Tibial nerve (tissue), 4 donors: ENCODE data around the gene SUGCT. TPM values are rescaled to one million over a fixed set of nuclear protein-coding genes. Genes with fewer than 3 reads are reported as not detected.

ENCODE experiments used
- DNase-seq, 2 donors: peaks; one replicate each; pipeline ENCODE4 v3.0.0-alpha.2; 2019; ENCODE audit warnings: low spot score in 2 of 2
- H3K27ac ChIP-seq, 4 donors: fragments of 200-600 bp; sonication (generic) in 3 of 4; one replicate each; pipeline ENCODE4 v1.5.1; 2017 to 2019; ENCODE audit warnings: mild to moderate bottlenecking in 1 of 4
- H3K27me3 ChIP-seq, 2 donors: fragments of 200-600 bp; sonication (generic) in 1 of 2; one replicate each; pipeline versions ENCODE4 v1.5.1 to v1.6.0; 2017 to 2019
- H3K36me3 ChIP-seq, 3 donors: fragments of 200-600 bp; sonication (generic); one replicate each; pipeline ENCODE4 v1.5.1; 2018 to 2019
- H3K4me1 ChIP-seq, 4 donors: fragments of 200-600 bp; sonication (generic) in 3 of 4; one replicate each; pipeline ENCODE4 v1.5.1; 2017 to 2019
- H3K4me3 ChIP-seq, 4 donors: fragments of 200-600 bp; sonication (generic) in 3 of 4; one replicate each; pipeline ENCODE4 v1.5.1; 2017 to 2019; ENCODE audit warnings: mild to moderate bottlenecking in 1 of 4, moderate library complexity in 1 of 4
- H3K9me3 ChIP-seq, 4 donors: fragments of 200-600 bp; sonication (generic) in 3 of 4; one replicate each; pipeline ENCODE4 v1.5.1; 2017 to 2019
- EP300 ChIP-seq, 2 donors: sonication (generic); formaldehyde crosslinking; IDR thresholded peaks; one replicate each; pipeline ENCODE4 v1.6.1; 2017; ENCODE audit warnings: antibody characterized with exemption in 2 of 2, mild to moderate bottlenecking in 1 of 2
- POLR2A ChIP-seq, 2 donors: fragments of 450-650 bp; IDR thresholded peaks; one replicate each; pipeline ENCODE4 v1.6.1; 2017; ENCODE audit warnings: antibody characterized with exemption in 2 of 2, mild to moderate bottlenecking in 2 of 2, moderate library complexity in 2 of 2
- WGBS, 2 donors: methylation state at CpG; one replicate each; pipeline ENCODE4 v1.1.5; 2018; 5-methylcytosine and 5-hydroxymethylcytosine counted together
- total RNA-seq, 4 donors: library from RNA; depleted of rRNA; stranded (reverse); fragments of >200 nt; gene quantifications; one replicate each; pipeline ENCODE4 v1.1.0, GENCODE V29; 2016
- TF ChIP-seq, protein P1 (sequence below), 5 experiments: fragments of 200-600 bp in 3 of 5; fragments of 450-650 bp in 2 of 5; sonication (generic) in 3 of 5; IDR thresholded peaks; one replicate each; pipeline ENCODE4 v1.5.1; 2016 to 2019; ENCODE audit warnings: antibody characterized with exemption in 5 of 5, mild to moderate bottlenecking in 3 of 5, moderate library complexity in 2 of 5

SUGCT gene
- total RNA-seq, 4 donors from 2014 or later, result 2.7 to 20.8 (median 6.2) TPM

DNA sequence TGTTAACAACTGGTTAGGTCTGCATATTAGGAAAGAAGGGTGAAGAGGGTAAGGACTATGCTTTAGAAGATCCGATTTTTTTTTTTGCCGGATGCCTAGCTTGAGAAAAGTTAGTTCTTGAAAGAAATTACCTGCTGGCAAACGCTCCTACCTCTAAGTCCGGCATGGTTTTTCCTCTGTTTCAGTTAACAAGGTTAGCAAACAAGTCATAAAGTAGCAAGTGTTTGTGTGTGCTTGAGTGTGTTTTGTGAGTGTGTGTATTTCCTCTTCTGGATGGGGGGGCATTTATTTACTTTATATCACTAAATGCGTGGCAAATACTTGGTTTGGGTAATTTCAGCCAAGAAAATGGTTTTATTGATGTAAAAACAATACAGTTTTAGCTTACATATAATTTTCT, 195.6 kb downstream of the SUGCT start:
- no peaks in the 10 kb centered on the region for H3K27me3 ChIP-seq
- DNase-seq, result no peak
- no peaks in the 10 kb centered on the region for H3K9me3 ChIP-seq
- 82 to 89% methylated on average over 5 of the region's 5 CpGs for WGBS, 2 donors
- peaks cover 0 to 9% (median 0%) of the 10 kb centered on the region in 4 donors for H3K4me1 ChIP-seq
- no peak overlapping the region for H3K27ac ChIP-seq
- H3K4me3 ChIP-seq, result no peak overlapping the region
- no peaks in the 10 kb centered on the region for H3K36me3 ChIP-seq
- TF ChIP-seq, protein P1, sequence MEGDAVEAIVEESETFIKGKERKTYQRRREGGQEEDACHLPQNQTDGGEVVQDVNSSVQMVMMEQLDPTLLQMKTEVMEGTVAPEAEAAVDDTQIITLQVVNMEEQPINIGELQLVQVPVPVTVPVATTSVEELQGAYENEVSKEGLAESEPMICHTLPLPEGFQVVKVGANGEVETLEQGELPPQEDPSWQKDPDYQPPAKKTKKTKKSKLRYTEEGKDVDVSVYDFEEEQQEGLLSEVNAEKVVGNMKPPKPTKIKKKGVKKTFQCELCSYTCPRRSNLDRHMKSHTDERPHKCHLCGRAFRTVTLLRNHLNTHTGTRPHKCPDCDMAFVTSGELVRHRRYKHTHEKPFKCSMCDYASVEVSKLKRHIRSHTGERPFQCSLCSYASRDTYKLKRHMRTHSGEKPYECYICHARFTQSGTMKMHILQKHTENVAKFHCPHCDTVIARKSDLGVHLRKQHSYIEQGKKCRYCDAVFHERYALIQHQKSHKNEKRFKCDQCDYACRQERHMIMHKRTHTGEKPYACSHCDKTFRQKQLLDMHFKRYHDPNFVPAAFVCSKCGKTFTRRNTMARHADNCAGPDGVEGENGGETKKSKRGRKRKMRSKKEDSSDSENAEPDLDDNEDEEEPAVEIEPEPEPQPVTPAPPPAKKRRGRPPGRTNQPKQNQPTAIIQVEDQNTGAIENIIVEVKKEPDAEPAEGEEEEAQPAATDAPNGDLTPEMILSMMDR (IDR thresholded peaks at IDR 0.05), result no peak
- TF ChIP-seq POLR2A (IDR thresholded peaks at IDR 0.05) (no peak), EP300 (IDR thresholded peaks at IDR 0.05) (no peak)

DNA sequence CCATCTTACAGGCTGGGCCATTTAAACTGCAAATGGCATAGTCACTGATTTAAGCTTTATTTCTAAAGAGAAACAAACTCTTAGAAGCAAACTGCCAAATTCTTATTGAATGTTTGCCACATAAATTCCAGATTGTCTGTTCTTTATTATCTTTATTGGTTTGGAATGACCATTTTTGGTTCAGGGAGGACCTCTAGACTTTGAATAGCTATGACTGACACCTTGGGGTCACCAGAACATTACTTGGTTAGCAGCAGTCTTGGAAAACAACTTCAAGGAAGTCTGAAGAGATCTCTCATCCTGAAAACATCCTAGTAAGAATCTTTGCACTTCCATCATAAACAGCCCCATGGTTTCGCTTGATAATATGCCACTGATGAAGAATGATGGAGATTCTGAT, 197.1 kb downstream of the SUGCT start:
- WGBS, 2 donors, result 5 to 39% methylated on average over 1 of the region's 1 CpG
- Histone ChIP-seq H3K27me3 (no peaks in the 10 kb centered on the region), H3K4me1 (peaks cover 0 to 9% (median 0%) of the 10 kb centered on the region in 4 donors), H3K36me3 (no peaks in the 10 kb centered on the region), H3K9me3 (no peaks in the 10 kb centered on the region), H3K27ac (no peak overlapping the region), H3K4me3 (no peak overlapping the region)
- DNase-seq, result no peak
- TF ChIP-seq EP300 (IDR thresholded peaks at IDR 0.05) (no peak), POLR2A (IDR thresholded peaks at IDR 0.05) (no peak)
- TF ChIP-seq, protein P1 (IDR thresholded peaks at IDR 0.05), result no peak

DNA sequence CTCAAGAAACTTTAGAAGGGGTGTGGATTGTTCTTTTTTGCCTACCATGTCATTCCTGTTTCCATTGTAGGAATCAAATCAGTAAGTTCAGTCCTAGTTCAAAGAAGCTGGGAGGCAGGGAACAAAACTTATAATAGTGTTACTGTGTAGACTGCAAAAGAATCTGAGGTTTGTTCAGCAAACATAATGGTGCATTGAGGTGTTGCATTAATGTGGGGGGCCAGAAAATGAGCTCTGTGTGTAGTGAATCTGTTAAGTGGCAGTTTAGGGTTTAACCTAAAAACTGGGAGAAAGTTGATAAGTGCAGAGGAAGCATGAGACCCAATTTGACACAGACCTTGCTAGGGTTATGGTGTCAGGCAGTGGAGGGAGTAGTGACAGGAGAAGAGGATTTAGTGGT, 197.7 kb downstream of the SUGCT start:
- no peak for DNase-seq
- H3K27ac ChIP-seq, result no peak overlapping the region
- H3K36me3 ChIP-seq, result no peaks in the 10 kb centered on the region
- H3K4me1 ChIP-seq, result peaks cover 0 to 9% (median 0%) of the 10 kb centered on the region in 4 donors
- H3K4me3 ChIP-seq, result no peak overlapping the region
- H3K27me3 ChIP-seq, result no peaks in the 10 kb centered on the region
- no peaks in the 10 kb centered on the region for H3K9me3 ChIP-seq
- TF ChIP-seq EP300 (IDR thresholded peaks at IDR 0.05), result no peak
- TF ChIP-seq POLR2A (IDR thresholded peaks at IDR 0.05), result no peak
- TF ChIP-seq, protein P1 (IDR thresholded peaks at IDR 0.05), result no peak

DNA sequence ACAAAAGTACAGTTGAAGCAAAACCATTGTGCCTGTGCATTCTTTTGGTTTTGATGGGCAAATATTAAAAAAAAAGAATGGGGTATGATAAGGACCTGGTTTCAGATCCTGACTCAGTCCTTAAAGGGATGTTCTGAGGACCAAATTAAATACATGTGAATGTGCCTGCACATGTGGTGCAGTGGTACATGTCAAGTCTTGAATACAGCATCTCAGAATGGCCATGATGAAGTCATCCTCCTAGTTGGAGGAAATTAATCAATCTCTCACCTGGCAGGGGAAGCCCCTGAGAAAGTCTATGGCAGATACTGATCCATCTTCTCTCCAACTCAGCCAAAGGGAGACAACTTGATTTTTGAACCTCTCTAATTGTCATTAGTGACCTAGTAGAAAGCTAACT, 207.0 kb downstream of the SUGCT start:
- Histone ChIP-seq H3K4me3 (no peak overlapping the region), H3K27ac (no peak overlapping the region), H3K27me3 (no peaks in the 10 kb centered on the region), H3K9me3 (peaks cover 0 to 17% (median 2%) of the 10 kb centered on the region in 4 donors), H3K36me3 (no peaks in the 10 kb centered on the region), H3K4me1 (no peaks in the 10 kb centered on the region)
- TF ChIP-seq, protein P1 (IDR thresholded peaks at IDR 0.05), result no peak
- no peak for TF ChIP-seq POLR2A (IDR thresholded peaks at IDR 0.05)
- TF ChIP-seq EP300 (IDR thresholded peaks at IDR 0.05), result no peak
- no peak for DNase-seq

DNA sequence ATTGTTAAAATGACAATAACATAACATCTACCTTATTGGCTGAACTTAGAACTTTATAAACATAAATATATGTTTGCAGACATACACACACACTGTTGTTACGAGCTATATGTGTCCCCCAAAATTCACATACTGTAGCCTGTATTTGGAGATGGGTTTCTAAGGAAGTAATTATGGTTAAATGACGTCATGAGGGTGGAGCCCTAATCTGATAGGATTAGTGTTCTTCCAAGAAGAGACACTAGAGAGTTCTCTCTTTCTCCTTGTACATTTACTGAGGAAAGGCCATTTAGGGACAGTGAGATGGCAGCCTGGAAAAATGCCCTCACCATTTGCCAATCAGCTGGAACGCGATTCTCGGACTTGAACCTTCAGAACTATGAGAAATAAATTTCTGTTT, 211.7 kb downstream of the SUGCT start:
- H3K27ac ChIP-seq, result no peak overlapping the region
- no peak for TF ChIP-seq POLR2A (IDR thresholded peaks at IDR 0.05)
- TF ChIP-seq, protein P1 (IDR thresholded peaks at IDR 0.05), result no peak
- no peak for TF ChIP-seq EP300 (IDR thresholded peaks at IDR 0.05)
- no peaks in the 10 kb centered on the region for H3K27me3 ChIP-seq
- no peak for DNase-seq
- H3K9me3 ChIP-seq, result no peaks in the 10 kb centered on the region
- H3K36me3 ChIP-seq, result no peaks in the 10 kb centered on the region
- WGBS, 2 donors, result 88% methylated on average over 5 of the region's 5 CpGs
- H3K4me1 ChIP-seq, result no peaks in the 10 kb centered on the region
- H3K4me3 ChIP-seq, result no peak overlapping the region
